Naive thymus-derived CD4-positive, alpha-beta T cell (primary cell): ENCODE results near the gene RBP3. TPM values are rescaled to one million over a fixed set of nuclear protein-coding genes. Genes with fewer than 3 reads are reported as not detected.

Experiments
- ATAC-seq: fragments of 150-1000 bp; cut with Tn5 transposase; 2 replicates; pipeline ENCODE4 v1.10.0; 2021; ENCODE audit warnings: mild to moderate bottlenecking, moderate library complexity
- CTCF ChIA-PET: fragments of 350-600 bp; sonication (Branson Sonifier 250); formaldehyde crosslinking; loops from one replicate; lab custom pipeline; 2021; ENCODE audit warnings: antibody characterized with exemption; lab: Charles Lee
- POLR2A ChIA-PET: fragments of 350-600 bp; sonication (Branson Sonifier 250); formaldehyde crosslinking; loops from one replicate; lab custom pipeline; 2021; ENCODE audit warnings: antibody characterized with exemption, inconsistent platforms; lab: Charles Lee
- DNase-seq, 9 donors: peaks; one replicate each; pipeline versions ENCODE4 v3.0.0 to v3.0.0-alpha.2; 2020 to 2022; ENCODE audit warnings: mixed read lengths in 1 of 9
- H3K27ac ChIP-seq: one replicate; pipeline ENCODE4 v1.7.0; 2013; ENCODE audit warnings: mild to moderate bottlenecking, low read depth, low read length, moderate library complexity
- H3K27me3 ChIP-seq, 2 donors: one replicate each; pipeline ENCODE4 v1.7.0; 2013; ENCODE audit warnings: low read length in 2 of 2, mild to moderate bottlenecking in 2 of 2, moderate library complexity in 2 of 2; ENCODE audit not compliant: control insufficient read depth in 2 of 2, insufficient read depth in 2 of 2
- H3K36me3 ChIP-seq, 3 experiments: 1 replicate in 2 of 3; 2 replicates in 1 of 3; pipeline ENCODE4 v1.7.0; 2013; ENCODE audit warnings: low read length in 3 of 3, mild to moderate bottlenecking in 3 of 3, moderate library complexity in 1 of 3; ENCODE audit not compliant: insufficient read depth in 3 of 3, control insufficient read depth in 2 of 3
- H3K4me1 ChIP-seq, 2 donors: one replicate each; pipeline ENCODE4 v1.7.0; 2013; ENCODE audit warnings: low read length in 2 of 2, mild to moderate bottlenecking in 2 of 2, moderate library complexity in 1 of 2; ENCODE audit not compliant: control insufficient read depth in 2 of 2, insufficient read depth in 2 of 2
- H3K4me3 ChIP-seq: 2 replicates; pipeline ENCODE4 v1.7.0; 2013; ENCODE audit warnings: mild to moderate bottlenecking, low read length
- H3K9me3 ChIP-seq, 3 experiments: 1 replicate in 2 of 3; 2 replicates in 1 of 3; pipeline ENCODE4 v1.7.0; 2013; ENCODE audit warnings: low read length in 3 of 3; ENCODE audit not compliant: control insufficient read depth in 2 of 3
- H3K27ac Mint-ChIP-seq, 9 donors: one replicate each; pipeline ENCODE4 v1.8.0; 2020 to 2022; ENCODE audit warnings: mixed read lengths in 9 of 9, mild to moderate bottlenecking in 8 of 9, moderate library complexity in 5 of 9, inconsistent platforms in 2 of 9
- H3K27me3 Mint-ChIP-seq, 5 donors: one replicate each; pipeline ENCODE4 v1.8.0; 2021 to 2022; ENCODE audit warnings: mixed read lengths in 5 of 5, mild to moderate bottlenecking in 1 of 5
- H3K36me3 Mint-ChIP-seq, 5 donors: one replicate each; pipeline ENCODE4 v1.8.0; 2020 to 2022; ENCODE audit warnings: mixed read lengths in 5 of 5, mild to moderate bottlenecking in 3 of 5, inconsistent platforms in 1 of 5
- H3K4me1 Mint-ChIP-seq, 7 donors: one replicate each; pipeline ENCODE4 v1.8.0; 2020 to 2022; ENCODE audit warnings: mixed read lengths in 7 of 7, mild to moderate bottlenecking in 3 of 7, inconsistent platforms in 1 of 7
- H3K4me3 Mint-ChIP-seq, 10 donors: one replicate each; pipeline ENCODE4 v1.8.0; 2020 to 2022; ENCODE audit warnings: mild to moderate bottlenecking in 10 of 10, mixed read lengths in 10 of 10, moderate library complexity in 6 of 10, inconsistent platforms in 2 of 10
- H3K9me3 Mint-ChIP-seq, 11 donors: one replicate each; pipeline ENCODE4 v1.8.0; 2020 to 2022; ENCODE audit warnings: mixed read lengths in 11 of 11, mild to moderate bottlenecking in 4 of 11, inconsistent platforms in 1 of 11, moderate library complexity in 1 of 11
- intact Hi-C, 2 donors: fragments of 100-400 bp; cut with micrococcal nuclease; formaldehyde crosslinking; loops; one replicate each; pipeline ENCODE4 v1.15.1; 2023
- polyA plus RNA-seq, 2 donors: library from polyadenylated mRNA; unstranded; fragments of 300-500 nt; fragmentation: Illumina TruSeq; gene quantifications; one replicate each; pipeline ENCODE4 v1.2.3, GENCODE V29; 2021
- total RNA-seq, 6 experiments: library from RNA in 5 of 6; stranded (reverse) in 5 of 6; gene quantifications; 1 replicate in 5 of 6; 2 replicates in 1 of 6; pipeline ENCODE4 v1.2.3 and lab custom pipeline; 2021 to 2026

RBP3 gene
- total and polyA plus RNA-seq, 7 experiments from 2014 or later: not detected

- DNase-seq (no peak), ATAC-seq (no peak)
- Mint-ChIP-seq H3K27me3 (peaks cover 0 to 19% (median 14%) of the 10 kb centered on the region in 5 donors), H3K4me3 (no peak overlapping the region), H3K4me1 (peaks cover 0 to 5% (median 0%) of the 10 kb centered on the region in 7 donors), H3K9me3 (no peaks in the 10 kb centered on the region), H3K36me3 (no peaks in the 10 kb centered on the region), H3K27ac (no peak overlapping the region)
- CTCF ChIA-PET: interaction anchor here (0.6 to 1.0 kb wide), 2 partner anchors 26 to 312 kb away, joined by 3 read pairs; no protein-coding TSS in a partner anchor
- no peaks in the 10 kb centered on the region for H3K36me3 ChIP-seq
- POLR2A ChIA-PET: no interaction called here
- no peak overlapping the region for H3K4me3 ChIP-seq
- no peaks in the 10 kb centered on the region for H3K9me3 ChIP-seq
- intact Hi-C loops: no loop called here
- H3K27ac ChIP-seq: no peak overlapping the region
- no peaks in the 10 kb centered on the region for H3K4me1 ChIP-seq
- no peaks in the 10 kb centered on the region for H3K27me3 ChIP-seq
These were observed 10.9 kb upstream of the RBP3 start for GRCh38 chr10:47337310-47337709.

GRCh38 chr10:47339186-47339735 is 8.9 kb upstream of the RBP3 start:
- CTCF ChIA-PET: interaction anchor here (0.7 to 1.9 kb wide), 4 partner anchors 27 to 315 kb away, joined by 3 to 15 read pairs (median 4); no protein-coding TSS in a partner anchor
- Mint-ChIP-seq H3K36me3 (no peaks in the 10 kb centered on the region), H3K4me1 (peaks cover 0 to 5% (median 0%) of the 10 kb centered on the region in 7 donors), H3K4me3 (no peak overlapping the region), H3K27ac (no peak overlapping the region), H3K27me3 (peaks cover 4 to 19% (median 14%) of the 10 kb centered on the region in 5 donors), H3K9me3 (no peaks in the 10 kb centered on the region)
- no peaks in the 10 kb centered on the region for H3K36me3 ChIP-seq
- no peak overlapping the region for H3K27ac ChIP-seq
- no peak for DNase-seq
- no peaks in the 10 kb centered on the region for H3K4me1 ChIP-seq
- POLR2A ChIA-PET: interaction anchor here (0.7 kb wide), 1 partner anchor 12 kb away, joined by 5 read pairs; no protein-coding TSS in a partner anchor
- H3K4me3 ChIP-seq: no peak overlapping the region
- ATAC-seq: no peak
- intact Hi-C loops: no loop called here
- no peaks in the 10 kb centered on the region for H3K27me3 ChIP-seq
- no peaks in the 10 kb centered on the region for H3K9me3 ChIP-seq

DNA sequence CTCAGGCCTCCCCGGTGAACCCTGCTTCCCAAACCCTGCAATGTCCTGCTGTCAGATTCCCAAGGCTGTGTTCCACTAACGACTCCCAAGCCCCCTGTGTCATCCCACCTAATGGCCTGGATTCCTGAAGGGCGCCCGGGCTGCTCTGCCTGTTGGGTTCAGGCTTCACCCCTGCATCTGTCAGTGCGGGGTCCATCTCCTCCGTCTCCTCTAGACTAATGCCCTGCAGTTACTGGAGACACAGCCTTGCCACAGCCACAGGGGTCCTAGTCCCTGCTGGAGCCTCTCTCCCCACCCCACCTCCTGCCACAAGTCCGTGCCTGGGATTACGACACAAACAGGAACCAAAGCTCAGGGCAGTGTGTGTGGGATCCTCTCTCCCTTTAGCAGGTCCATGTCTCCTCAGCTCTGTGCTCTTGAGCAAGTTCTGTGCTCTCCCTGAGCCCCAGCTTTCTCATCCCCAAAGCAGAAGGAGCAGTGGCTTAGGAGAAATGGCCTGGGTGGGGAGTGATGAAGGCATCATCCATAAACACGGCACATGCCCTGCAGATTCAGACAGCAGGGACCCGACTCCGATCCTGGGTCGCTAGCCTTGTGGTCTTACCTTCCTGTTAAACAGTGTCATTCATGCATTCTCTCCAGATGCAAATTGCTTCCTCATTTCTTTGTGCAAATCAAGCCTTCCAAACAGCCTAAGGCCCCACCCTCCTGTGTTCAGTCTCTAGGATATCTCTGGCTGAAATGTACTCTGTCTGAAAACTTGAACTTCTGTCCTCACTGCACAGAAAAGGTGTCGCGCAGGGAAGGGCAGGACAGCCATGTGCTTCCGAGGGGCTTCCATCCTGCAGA is 8.2 kb upstream of the RBP3 start:
- no peak overlapping the region for H3K27ac ChIP-seq
- Mint-ChIP-seq H3K4me3 (no peak overlapping the region), H3K36me3 (no peaks in the 10 kb centered on the region), H3K4me1 (peaks cover 0 to 5% (median 0%) of the 10 kb centered on the region in 7 donors), H3K27me3 (peaks cover 4 to 19% (median 11%) of the 10 kb centered on the region in 5 donors), H3K9me3 (no peaks in the 10 kb centered on the region), H3K27ac (no peak overlapping the region)
- H3K4me3 ChIP-seq: no peak overlapping the region
- H3K27me3 ChIP-seq: no peaks in the 10 kb centered on the region
- DNase-seq (peak in 1 of 9 donors; percentile 3), ATAC-seq (peak; percentile 14)
- ChIA-PET CTCF (interaction anchor here (0.8 to 2.0 kb wide), 6 partner anchors 28 to 345 kb away, joined by 3 to 15 read pairs (median 4); no protein-coding TSS in a partner anchor), POLR2A (no interaction called here)
- intact Hi-C loops: loop anchor here (1.0 kb wide), 3 partner anchors 28 to 316 kb away; no protein-coding TSS in a partner anchor
- no peaks in the 10 kb centered on the region for H3K36me3 ChIP-seq
- no peaks in the 10 kb centered on the region for H3K9me3 ChIP-seq
- H3K4me1 ChIP-seq: no peaks in the 10 kb centered on the region

- H3K4me3 Mint-ChIP-seq: no peak overlapping the region
- no peak overlapping the region for H3K27ac Mint-ChIP-seq
- Histone ChIP-seq H3K27me3 (no peaks in the 10 kb centered on the region), H3K9me3 (no peaks in the 10 kb centered on the region), H3K36me3 (no peaks in the 10 kb centered on the region), H3K4me3 (no peak overlapping the region), H3K27ac (no peak overlapping the region), H3K4me1 (no peaks in the 10 kb centered on the region)
- intact Hi-C loops: loop anchor here (1.0 kb wide), 3 partner anchors 28 to 316 kb away; no protein-coding TSS in a partner anchor
- no peaks in the 10 kb centered on the region for H3K9me3 Mint-ChIP-seq
- H3K27me3 Mint-ChIP-seq: peaks cover 4 to 20% (median 11%) of the 10 kb centered on the region in 5 donors
- no peaks in the 10 kb centered on the region for H3K36me3 Mint-ChIP-seq
- peak; percentile 45 to 76 (median 64) for DNase-seq
- H3K4me1 Mint-ChIP-seq: peaks cover 0 to 5% (median 0%) of the 10 kb centered on the region in 7 donors
- ATAC-seq: peak; percentile 88
- ChIA-PET CTCF (interaction anchor here (0.7 to 2.0 kb wide), 8 partner anchors 13 to 346 kb away, joined by 3 to 15 read pairs (median 4); no protein-coding TSS in a partner anchor), POLR2A (no interaction called here)
These were observed 7.5 kb upstream of the RBP3 start for GRCh38 chr10:47340608-47341170.

GRCh38 chr10:47344996-47345870 is 2.9 kb upstream of the RBP3 start:
- Histone ChIP-seq H3K36me3 (no peaks in the 10 kb centered on the region), H3K9me3 (no peaks in the 10 kb centered on the region), H3K4me1 (no peaks in the 10 kb centered on the region), H3K4me3 (no peak overlapping the region), H3K27ac (no peak overlapping the region), H3K27me3 (no peaks in the 10 kb centered on the region)
- peaks cover 0 to 13% (median 5%) of the 10 kb centered on the region in 5 donors for H3K27me3 Mint-ChIP-seq
- ATAC-seq (no peak), DNase-seq (no peak)
- intact Hi-C loops: no loop called here
- no peaks in the 10 kb centered on the region for H3K36me3 Mint-ChIP-seq
- H3K4me3 Mint-ChIP-seq: no peak overlapping the region
- POLR2A ChIA-PET: no interaction called here
- no peak overlapping the region for H3K27ac Mint-ChIP-seq
- peaks cover 0 to 4% (median 0%) of the 10 kb centered on the region in 7 donors for H3K4me1 Mint-ChIP-seq
- CTCF ChIA-PET: no interaction called here
- no peaks in the 10 kb centered on the region for H3K9me3 Mint-ChIP-seq
